Stimulated activated CD4-positive, alpha-beta T cell treated with anti-CD3 and anti-CD28 coated beads, Interleukin-2, amount 100 ng/mL, for 4 hours (primary cell): ENCODE measurements around the gene GRIFIN.
"Not testable (repeated sequence)": the region's sequence is repeated elsewhere in the genome, so short reads cannot be mapped to it uniquely, and the experiment has no call there.

Experiments used
- DNase-seq: peaks from one replicate; pipeline ENCODE4 v3.0.0-alpha.2; 2020; ENCODE audit warnings: low read depth

The GRIFIN gene

GRCh38 chr7:2478399-2478785, 2.2 kb upstream of the GRIFIN start:
- no peak for DNase-seq

- peak; percentile 22 for DNase-seq
Measured at GRCh38 chr7:2477447-2478398, 1.5 kb upstream of the GRIFIN start.

- DNase-seq, result no peak
Measured at GRCh38 chr7:2476776-2477446, 713 bp upstream of the GRIFIN start.

GRCh38 chr7:2475678-2476015, 551 bp downstream of the GRIFIN start:
- DNase-seq, result no peak

GRCh38 chr7:2474813-2475677, 1.2 kb downstream of the GRIFIN start:
- DNase-seq, result no peak

GRCh38 chr7:2474224-2474623, 2.0 kb downstream of the GRIFIN start:
- DNase-seq, result no peak

GRCh38 chr7:2473496-2474180, 2.6 kb downstream of the GRIFIN start:
- no peak for DNase-seq

- DNase-seq, result no peak
Measured at GRCh38 chr7:2472739-2473138, 3.5 kb downstream of the GRIFIN start.

GRCh38 chr7:2471396-2471795, 4.8 kb downstream of the GRIFIN start:
- no peak for DNase-seq

- DNase-seq, result no peak
Measured at GRCh38 chr7:2471022-2471329, 5.2 kb downstream of the GRIFIN start.

- no peak for DNase-seq
Measured at GRCh38 chr7:2470204-2471021, 5.8 kb downstream of the GRIFIN start.

GRCh38 chr7:2469460-2470203, 6.6 kb downstream of the GRIFIN start:
- DNase-seq, result not testable (repeated sequence)

- no peak for DNase-seq
Measured at GRCh38 chr7:2468227-2468626, 8.0 kb downstream of the GRIFIN start.

- no peak for DNase-seq
Measured at GRCh38 chr7:2466675-2467074, 9.5 kb downstream of the GRIFIN start.

GRCh38 chr7:2465928-2466327, 10.3 kb downstream of the GRIFIN start:
- no peak for DNase-seq

GRCh38 chr7:2462731-2463130, 13.5 kb downstream of the GRIFIN start:
- no peak for DNase-seq

- no peak for DNase-seq
Measured at GRCh38 chr7:2461268-2462026, 14.8 kb downstream of the GRIFIN start.

GRCh38 chr7:2460641-2461040, 15.6 kb downstream of the GRIFIN start:
- no peak for DNase-seq

GRCh38 chr7:2460188-2460587, 16.0 kb downstream of the GRIFIN start:
- DNase-seq, result no peak

GRCh38 chr7:2459674-2460073, 16.5 kb downstream of the GRIFIN start:
- DNase-seq, result no peak
